OCI-LY3 (cell line): Measurements from ENCODE around the gene ZNF593OS.

Source experiments
- H2AFZ ChIP-seq: fragments of 200-600, 300-600 bp; shearing (Covaris generic); 2 replicates; pipeline ENCODE4 v1.6.0; 2014; ENCODE audit warnings: antibody characterized with exemption, low read depth, low read length
- H3K27ac ChIP-seq: fragments of 200-600, 300-600 bp; sonication (generic); 2 replicates; pipeline ENCODE4 v1.5.1; 2014; ENCODE audit warnings: mild to moderate bottlenecking, low read length, moderate library complexity, mixed read lengths
- H3K27me3 ChIP-seq: fragments of 200-600, 300-600 bp; sonication (generic); 2 replicates; pipeline ENCODE4 v1.6.1; 2014; ENCODE audit warnings: low read depth, low read length, mixed read lengths
- H3K36me3 ChIP-seq: fragments of 200-600, 300-600 bp; sonication (generic); replicated peaks from 2 replicates; pipeline ENCODE3; 2014; ENCODE audit warnings: low read depth, low read length, mixed read lengths
- H3K4me1 ChIP-seq: fragments of 300-600, 200-600 bp; sonication (generic); 2 replicates; pipeline ENCODE4 v1.6.1; 2014; ENCODE audit warnings: low read length, mixed read lengths
- H3K4me2 ChIP-seq: fragments of 200-600, 300-600 bp; sonication (generic); 2 replicates; pipeline ENCODE4 v1.6.1; 2014; ENCODE audit warnings: low read length, mixed read lengths
- H3K4me3 ChIP-seq: fragments of 300-600, 200-600 bp; sonication (generic); 2 replicates; pipeline ENCODE4 v1.5.1; 2014; ENCODE audit warnings: antibody characterized with exemption, mild to moderate bottlenecking, low read length, moderate library complexity
- H3K79me2 ChIP-seq: fragments of 300-600, 200-600 bp; shearing (Covaris generic); 2 replicates; pipeline ENCODE4 v1.6.1; 2014; ENCODE audit warnings: mild to moderate bottlenecking, low read length, mixed read lengths
- H3K9ac ChIP-seq: fragments of 300-600, 200-600 bp; shearing (Covaris generic); 2 replicates; pipeline ENCODE4 v1.6.0; 2014; ENCODE audit warnings: mild to moderate bottlenecking, low read length, moderate library complexity
- H3K9me3 ChIP-seq: fragments of 200-600, 300-600 bp; shearing (Covaris generic); 2 replicates; pipeline ENCODE4 v1.6.1; 2014; ENCODE audit warnings: low read length, mixed read lengths; ENCODE audit not compliant: insufficient read depth
- H4K20me1 ChIP-seq: fragments of 200-600, 300-600 bp; sonication (generic); 2 replicates; pipeline ENCODE4 v1.6.1; 2016; ENCODE audit warnings: low read length, mixed read lengths; ENCODE audit not compliant: insufficient read depth
- CTCF ChIP-seq: fragments of 200-600, 300-600 bp; sonication (generic); IDR thresholded peaks from 2 replicates; pipeline ENCODE4 v1.5.1; 2014; ENCODE audit warnings: antibody characterized with exemption, low read length, low read depth
- EZH2phosphoT487 ChIP-seq: fragments of 200-600 bp; shearing (Covaris generic); IDR thresholded peaks from 2 replicates; pipeline ENCODE4 v1.6.1; 2018; ENCODE audit warnings: antibody characterized with exemption, mixed run types, low read depth

Gene ZNF593OS

GRCh38 chr1:26125946-26126320, 45.7 kb downstream of the ZNF593OS start:
- Histone ChIP-seq H3K36me3 (peaks cover 4% of the 10 kb centered on the region), H3K9me3 (no peaks in the 10 kb centered on the region), H4K20me1 (no peaks in the 10 kb centered on the region), H3K27ac (no peak overlapping the region), H3K79me2 (no peaks in the 10 kb centered on the region), H3K9ac (no peak overlapping the region), H3K4me3 (no peak overlapping the region), H2AFZ (no peak overlapping the region), H3K27me3 (no peaks in the 10 kb centered on the region), H3K4me1 (peaks cover 5% of the 10 kb centered on the region; the same call in 1 of the 2 replicates), H3K4me2 (no peak overlapping the region)
- TF ChIP-seq EZH2phosphoT487 (no peak), CTCF (no peak)

DNA sequence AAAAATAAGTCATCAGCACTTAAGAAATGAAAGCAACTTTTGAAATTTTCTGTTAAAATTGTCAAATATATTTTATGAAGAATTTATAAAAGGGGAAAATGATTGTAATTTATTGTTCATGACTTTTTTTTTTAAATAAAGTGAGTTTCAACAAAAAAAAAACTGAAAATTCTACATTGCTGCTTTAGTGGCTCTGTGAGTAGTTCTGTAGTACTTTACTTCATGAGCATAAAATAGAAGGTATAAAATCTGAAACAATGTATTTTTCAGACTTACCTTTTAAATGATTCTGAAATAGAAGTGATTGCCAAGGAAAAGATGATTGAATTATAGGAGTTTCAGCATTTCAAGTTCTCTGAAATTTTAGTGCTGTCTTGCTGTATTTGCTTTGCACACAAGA, 46.2 kb downstream of the ZNF593OS start:
- H3K9ac ChIP-seq, result no peak overlapping the region
- no peak overlapping the region for H2AFZ ChIP-seq
- TF ChIP-seq CTCF (no peak), EZH2phosphoT487 (no peak)
- H3K79me2 ChIP-seq, result no peaks in the 10 kb centered on the region
- H3K36me3 ChIP-seq, result peaks cover 4% of the 10 kb centered on the region
- no peak overlapping the region for H3K27ac ChIP-seq
- H3K4me2 ChIP-seq, result no peak overlapping the region
- no peak overlapping the region for H3K4me3 ChIP-seq
- no peaks in the 10 kb centered on the region for H4K20me1 ChIP-seq
- no peaks in the 10 kb centered on the region for H3K27me3 ChIP-seq
- H3K9me3 ChIP-seq, result no peaks in the 10 kb centered on the region
- H3K4me1 ChIP-seq, result peaks cover 5% of the 10 kb centered on the region; the same call in 1 of the 2 replicates

GRCh38 chr1:26124418-26125331, 47.0 kb downstream of the ZNF593OS start:
- H3K4me1 ChIP-seq, result peaks cover 5% of the 10 kb centered on the region; the same call in 1 of the 2 replicates
- no peak overlapping the region for H2AFZ ChIP-seq
- no peak for TF ChIP-seq CTCF
- TF ChIP-seq EZH2phosphoT487, result no peak
- no peak overlapping the region for H3K4me3 ChIP-seq
- H3K9ac ChIP-seq, result no peak overlapping the region
- no peaks in the 10 kb centered on the region for H3K79me2 ChIP-seq
- no peak overlapping the region for H3K27ac ChIP-seq
- H3K36me3 ChIP-seq, result peaks cover 4% of the 10 kb centered on the region
- no peak overlapping the region for H3K4me2 ChIP-seq
- H3K9me3 ChIP-seq, result no peaks in the 10 kb centered on the region
- no peaks in the 10 kb centered on the region for H4K20me1 ChIP-seq
- no peaks in the 10 kb centered on the region for H3K27me3 ChIP-seq

DNA sequence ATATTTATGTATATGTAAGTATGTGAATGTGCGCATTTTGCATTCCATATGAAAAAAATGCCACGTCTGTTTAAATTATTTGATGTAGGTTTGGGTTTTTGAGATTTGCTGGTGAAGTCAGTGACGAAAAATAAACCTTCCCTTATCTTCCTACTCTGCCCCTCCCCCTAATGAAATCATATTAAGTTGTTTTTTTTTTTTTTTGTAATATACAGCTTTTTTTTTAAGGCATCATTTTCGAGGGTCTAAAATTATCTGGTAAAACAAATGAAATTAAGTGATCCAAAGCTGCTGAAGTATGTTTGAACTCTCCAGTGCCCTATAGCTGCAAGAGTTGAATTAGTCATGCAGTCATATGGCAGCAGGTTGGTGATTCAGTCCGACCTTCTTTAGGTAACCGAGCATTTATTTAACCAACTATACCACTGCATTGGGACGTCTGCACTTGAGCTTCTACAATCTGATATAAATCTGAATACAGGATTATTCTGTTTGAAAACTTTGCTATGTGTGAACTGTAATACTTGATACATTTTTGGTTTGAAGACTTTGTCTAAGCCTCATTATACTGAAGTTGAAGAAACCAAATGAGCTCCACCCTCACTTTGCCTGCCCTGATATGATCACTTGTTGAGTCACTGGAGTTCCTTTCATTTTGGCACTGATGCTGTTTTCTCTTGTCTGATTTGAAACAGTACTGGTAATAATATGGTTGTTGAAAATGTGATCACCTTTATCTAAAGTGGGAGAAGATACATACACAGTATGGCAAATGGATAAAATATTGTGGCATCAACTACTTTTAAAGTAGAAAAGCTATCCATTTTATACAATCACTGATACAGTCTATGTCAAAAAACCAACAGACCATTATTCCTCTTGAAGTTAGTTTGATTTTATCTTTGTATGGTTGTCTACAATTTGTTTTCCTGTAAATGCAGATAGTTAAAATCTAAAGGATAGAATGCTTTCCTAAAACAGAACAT, 48.4 kb downstream of the ZNF593OS start:
- Histone ChIP-seq H3K79me2 (no peaks in the 10 kb centered on the region), H3K9ac (no peak overlapping the region), H3K4me1 (peaks cover 5% of the 10 kb centered on the region; the same call in 1 of the 2 replicates), H4K20me1 (no peaks in the 10 kb centered on the region), H3K27ac (no peak overlapping the region), H2AFZ (no peak overlapping the region), H3K27me3 (no peaks in the 10 kb centered on the region), H3K9me3 (no peaks in the 10 kb centered on the region), H3K4me2 (no peak overlapping the region), H3K36me3 (peaks cover 6% of the 10 kb centered on the region), H3K4me3 (no peak overlapping the region)
- TF ChIP-seq CTCF (no peak), EZH2phosphoT487 (no peak)
